DOHH2 (cell line): ENCODE measurements around the gene ERCC8.
A peak's percentile ranks its signal among the peaks of the same experiment; 100 is the strongest.

Experiments used
- H3F3A ChIP-seq: fragments of 200-600 bp; sonication (generic), shearing (Covaris generic); 2 replicates; pipeline ENCODE4 v1.6.0; 2016; ENCODE audit warnings: antibody characterized with exemption, mild to moderate bottlenecking; ENCODE audit not compliant: control insufficient read depth, insufficient read depth
- H3K27ac ChIP-seq: fragments of 200-600 bp; sonication (generic); 2 replicates; pipeline ENCODE4 v1.5.1; 2014; ENCODE audit warnings: low read depth, mild to moderate bottlenecking, low read length, moderate library complexity
- H3K27me3 ChIP-seq: fragments of 200-600 bp; sonication (generic); 2 replicates; pipeline ENCODE4 v1.6.1; 2014; ENCODE audit warnings: mild to moderate bottlenecking, low read length, mixed read lengths; ENCODE audit not compliant: control insufficient read depth
- H3K36me3 ChIP-seq: fragments of 200-600 bp; sonication (generic); 2 replicates; pipeline ENCODE4 v1.6.1; 2014; ENCODE audit warnings: mild to moderate bottlenecking, low read length, moderate library complexity, mixed read lengths; ENCODE audit not compliant: control insufficient read depth
- H3K4me1 ChIP-seq: fragments of 200-600 bp; sonication (generic); 2 replicates; pipeline ENCODE4 v1.6.1; 2014; ENCODE audit warnings: mild to moderate bottlenecking, low read length, mixed read lengths; ENCODE audit not compliant: control insufficient read depth
- H3K4me2 ChIP-seq: fragments of 200-600 bp; sonication (generic); 2 replicates; pipeline ENCODE4 v1.6.0; 2014; ENCODE audit warnings: mild to moderate bottlenecking, low read length, moderate library complexity
- H3K4me3 ChIP-seq: fragments of 200-600 bp; sonication (generic); 2 replicates; pipeline ENCODE4 v1.5.1; 2014; ENCODE audit warnings: mild to moderate bottlenecking, low read length, mixed read lengths
- H3K79me2 ChIP-seq: fragments of 200-600 bp; sonication (generic); 2 replicates; pipeline ENCODE4 v1.6.1; 2014; ENCODE audit warnings: mild to moderate bottlenecking, low read length, mixed read lengths; ENCODE audit not compliant: control insufficient read depth
- H3K9me2 ChIP-seq: fragments of 200-600 bp; sonication (generic); replicated peaks from 2 replicates; pipeline ENCODE4 v1.6.1; 2014; ENCODE audit warnings: mild to moderate bottlenecking, low read length, mixed read lengths; ENCODE audit not compliant: control insufficient read depth
- H3K9me3 ChIP-seq: fragments of 200-600 bp; sonication (generic); 2 replicates; pipeline ENCODE4 v1.6.1; 2014; ENCODE audit warnings: antibody characterized with exemption, low read length, mixed read lengths; ENCODE audit not compliant: control insufficient read depth, insufficient read depth
- H4K20me1 ChIP-seq: fragments of 200-600 bp; sonication (generic); 2 replicates; pipeline ENCODE4 v1.6.0; 2014; ENCODE audit warnings: low read depth, mild to moderate bottlenecking, antibody characterized with exemption, low read length, moderate library complexity; ENCODE audit not compliant: control insufficient read depth, insufficient read depth
- EZH2phosphoT487 ChIP-seq: fragments of 200-600 bp; sonication (generic); IDR thresholded peaks from 2 replicates; pipeline ENCODE4 v1.6.1; 2017; ENCODE audit warnings: borderline replicate concordance, mild to moderate bottlenecking, antibody characterized with exemption, low read length, moderate library complexity, mixed read lengths
- TF ChIP-seq, protein P1 (sequence below): fragments of 200-600 bp; sonication (generic); IDR thresholded peaks from one replicate; pipeline ENCODE4 v1.5.1; 2014; ENCODE audit warnings: antibody characterized with exemption, mild to moderate bottlenecking, low read depth, low read length; ENCODE audit not compliant: poor library complexity, severe bottlenecking

ERCC8 gene

GRCh38 chr5:60961685-60962084 lies 16.8 kb upstream of the ERCC8 start:
- Histone ChIP-seq H3K9me3 (peaks cover 6% of the 10 kb centered on the region; the same call in 1 of the 2 replicates), H4K20me1 (no peaks in the 10 kb centered on the region), H3K27ac (no peak overlapping the region), H3K36me3 (no peaks in the 10 kb centered on the region), H3K79me2 (peaks cover 56% of the 10 kb centered on the region), H3K4me2 (no peak overlapping the region), H3K27me3 (no peaks in the 10 kb centered on the region), H3K4me3 (no peak overlapping the region), H3K9me2 (no peaks in the 10 kb centered on the region), H3F3A (peaks cover 3% of the 10 kb centered on the region; the same call in 1 of the 2 replicates), H3K4me1 (peaks cover 4% of the 10 kb centered on the region; the same call in 1 of the 2 replicates)
- TF ChIP-seq EZH2phosphoT487 = no peak
- TF ChIP-seq, protein P1, sequence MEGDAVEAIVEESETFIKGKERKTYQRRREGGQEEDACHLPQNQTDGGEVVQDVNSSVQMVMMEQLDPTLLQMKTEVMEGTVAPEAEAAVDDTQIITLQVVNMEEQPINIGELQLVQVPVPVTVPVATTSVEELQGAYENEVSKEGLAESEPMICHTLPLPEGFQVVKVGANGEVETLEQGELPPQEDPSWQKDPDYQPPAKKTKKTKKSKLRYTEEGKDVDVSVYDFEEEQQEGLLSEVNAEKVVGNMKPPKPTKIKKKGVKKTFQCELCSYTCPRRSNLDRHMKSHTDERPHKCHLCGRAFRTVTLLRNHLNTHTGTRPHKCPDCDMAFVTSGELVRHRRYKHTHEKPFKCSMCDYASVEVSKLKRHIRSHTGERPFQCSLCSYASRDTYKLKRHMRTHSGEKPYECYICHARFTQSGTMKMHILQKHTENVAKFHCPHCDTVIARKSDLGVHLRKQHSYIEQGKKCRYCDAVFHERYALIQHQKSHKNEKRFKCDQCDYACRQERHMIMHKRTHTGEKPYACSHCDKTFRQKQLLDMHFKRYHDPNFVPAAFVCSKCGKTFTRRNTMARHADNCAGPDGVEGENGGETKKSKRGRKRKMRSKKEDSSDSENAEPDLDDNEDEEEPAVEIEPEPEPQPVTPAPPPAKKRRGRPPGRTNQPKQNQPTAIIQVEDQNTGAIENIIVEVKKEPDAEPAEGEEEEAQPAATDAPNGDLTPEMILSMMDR = no peak

GRCh38 chr5:60960591-60960990 lies 15.7 kb upstream of the ERCC8 start:
- Histone ChIP-seq H3F3A (peaks cover 3% of the 10 kb centered on the region; the same call in 1 of the 2 replicates), H3K9me3 (no peaks in the 10 kb centered on the region), H3K4me1 (peaks cover 4% of the 10 kb centered on the region; the same call in 1 of the 2 replicates), H3K79me2 (peaks cover 56% of the 10 kb centered on the region), H3K27ac (no peak overlapping the region), H4K20me1 (no peaks in the 10 kb centered on the region), H3K4me2 (no peak overlapping the region), H3K27me3 (no peaks in the 10 kb centered on the region), H3K9me2 (no peaks in the 10 kb centered on the region), H3K4me3 (no peak overlapping the region), H3K36me3 (no peaks in the 10 kb centered on the region)
- TF ChIP-seq, protein P1 = peak; percentile 59
- no peak for TF ChIP-seq EZH2phosphoT487

DNA sequence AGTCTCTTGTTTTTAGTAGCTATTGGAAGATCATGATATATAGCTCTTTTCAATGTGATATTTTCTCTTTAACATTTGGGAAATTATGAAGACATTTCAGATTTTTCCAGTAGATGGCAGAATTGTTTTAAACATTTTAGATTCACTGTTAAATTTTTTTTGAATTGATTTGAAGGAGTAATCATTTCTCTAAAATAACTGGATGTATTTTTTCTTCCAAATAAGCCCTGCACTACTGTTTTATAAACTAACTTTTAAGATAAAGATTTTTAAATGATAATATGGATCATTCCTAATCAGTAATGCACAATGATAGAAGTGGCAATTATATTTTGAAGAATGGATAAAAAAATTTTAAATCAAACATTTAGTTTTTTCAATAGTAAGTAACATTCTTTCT lies 14.3 kb upstream of the ERCC8 start:
- Histone ChIP-seq H3K4me3 (no peak overlapping the region), H3K9me2 (no peaks in the 10 kb centered on the region), H3K27ac (no peak overlapping the region), H3K9me3 (peaks cover 7% of the 10 kb centered on the region; the same call in 1 of the 2 replicates), H4K20me1 (no peaks in the 10 kb centered on the region), H3K79me2 (peaks cover 56% of the 10 kb centered on the region), H3K36me3 (no peaks in the 10 kb centered on the region), H3K4me1 (peaks cover 4% of the 10 kb centered on the region; the same call in 1 of the 2 replicates), H3K4me2 (no peak overlapping the region), H3K27me3 (no peaks in the 10 kb centered on the region), H3F3A (peaks cover 3% of the 10 kb centered on the region; the same call in 1 of the 2 replicates)
- no peak for TF ChIP-seq EZH2phosphoT487
- TF ChIP-seq, protein P1 = peak; percentile 16
